NT2/D1 (cell line): Measurements from ENCODE around the gene TIMM44.

Experiments
- YY1 ChIP-seq: IDR thresholded peaks from 2 replicates; pipeline ENCODE4 v1.6.1; 2011; ENCODE audit not compliant: insufficient read length, insufficient read depth
- ZNF274 ChIP-seq: IDR thresholded peaks from 2 replicates; pipeline ENCODE4 v1.6.1; 2011; ENCODE audit warnings: mild to moderate bottlenecking, low read depth, low read length

- TF ChIP-seq YY1 (no peak), ZNF274 (no peak)
These were observed 20.1 kb upstream of the TIMM44 start for GRCh38 chr19:7963566-7963965.
